GM19023 (cell line): ENCODE results near the gene SPATA12.
A peak's percentile ranks its signal among the peaks of the same experiment; 100 is the strongest.
"Not testable (repeated sequence)": the region's sequence is repeated elsewhere in the genome, so short reads cannot be mapped to it uniquely, and the experiment has no call there.

Experiments used
- ATAC-seq: cut with Tn5 transposase; IDR thresholded peaks from one replicate; pipeline ENCODE4 v1.9.1; 2021; ENCODE audit warnings: mild to moderate bottlenecking, moderate library complexity; ENCODE audit not compliant: unreplicated experiment

SPATA12 gene

GRCh38 chr3:57081173-57081572 lies 20.7 kb downstream of the SPATA12 start:
- no peak for ATAC-seq

- ATAC-seq: no peak
Measured at GRCh38 chr3:57082481-57082880, 22.0 kb downstream of the SPATA12 start.

GRCh38 chr3:57083266-57083995 lies 23.0 kb downstream of the SPATA12 start:
- ATAC-seq: not testable (repeated sequence)

GRCh38 chr3:57085211-57085610 lies 24.7 kb downstream of the SPATA12 start:
- ATAC-seq: no peak

- no peak for ATAC-seq
Measured at GRCh38 chr3:57086201-57086600, 25.7 kb downstream of the SPATA12 start.

- no peak for ATAC-seq
Measured at GRCh38 chr3:57087361-57088092, 27.1 kb downstream of the SPATA12 start.

- no peak for ATAC-seq
Measured at GRCh38 chr3:57088503-57088902, 28.0 kb downstream of the SPATA12 start.

GRCh38 chr3:57089043-57089442 lies 28.6 kb downstream of the SPATA12 start:
- ATAC-seq: no peak

- no peak for ATAC-seq
Measured at GRCh38 chr3:57091521-57092273, 31.2 kb downstream of the SPATA12 start.

GRCh38 chr3:57093489-57093888 lies 33.0 kb downstream of the SPATA12 start:
- ATAC-seq: no peak

GRCh38 chr3:57093971-57094535 lies 33.6 kb downstream of the SPATA12 start:
- ATAC-seq: no peak

- ATAC-seq: no peak
Measured at GRCh38 chr3:57094575-57094974, 34.1 kb downstream of the SPATA12 start.

GRCh38 chr3:57095363-57095762 lies 34.9 kb downstream of the SPATA12 start:
- no peak for ATAC-seq

GRCh38 chr3:57097536-57097935 lies 37.1 kb downstream of the SPATA12 start:
- no peak for ATAC-seq

GRCh38 chr3:57098418-57099310 lies 38.2 kb downstream of the SPATA12 start:
- ATAC-seq: no peak

- ATAC-seq: peak; percentile 58
Measured at GRCh38 chr3:57100046-57100695, 39.7 kb downstream of the SPATA12 start.

GRCh38 chr3:57105585-57105984 lies 45.1 kb downstream of the SPATA12 start:
- ATAC-seq: no peak

GRCh38 chr3:57108684-57109083 lies 48.2 kb downstream of the SPATA12 start:
- no peak for ATAC-seq

GRCh38 chr3:57109437-57110199 lies 49.2 kb downstream of the SPATA12 start:
- no peak for ATAC-seq
